ENCODE results near the gene B3GNT5. TPM values are rescaled to one million over a fixed set of nuclear protein-coding genes. Genes with fewer than 3 reads are reported as not detected.

The B3GNT5 gene
- total and polyA plus RNA-seq, 3 donors from 2014 or later, result 5.9 to 18.3 (median 6.3) TPM

DNA sequence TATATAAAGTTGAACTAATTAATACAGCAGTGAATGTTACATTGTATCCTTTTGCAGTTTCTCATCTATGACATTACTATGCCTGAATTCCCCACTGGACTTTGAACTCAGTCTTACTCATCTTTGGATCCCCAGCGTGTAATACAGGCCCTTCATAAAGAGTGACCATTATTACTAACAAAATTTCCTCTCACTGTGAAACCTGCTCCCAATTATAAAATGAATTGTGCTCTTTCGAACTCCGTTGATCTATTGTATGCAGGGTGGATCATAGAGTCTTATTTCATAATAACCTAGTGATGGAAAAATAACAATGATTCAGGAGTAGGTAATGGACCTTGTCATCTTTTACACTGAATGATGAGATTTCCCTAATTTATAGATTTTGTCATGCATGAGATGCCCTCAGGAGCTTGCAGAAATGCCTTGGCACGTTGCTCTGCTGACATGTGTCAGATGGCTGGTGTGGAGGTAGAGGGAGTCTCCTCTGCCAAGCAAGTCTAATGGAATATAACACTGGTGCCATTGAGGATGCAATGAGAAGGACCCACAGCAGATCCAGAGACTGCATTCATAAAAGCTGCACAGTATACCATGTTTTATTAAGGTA lies 25.5 kb downstream of the B3GNT5 start:
- Histone ChIP-seq H3K9me3 (no peaks in the 10 kb centered on the region), H3K27me3 (no peaks in the 10 kb centered on the region), H3K36me3 (ENCODE audit: low read depth, missing control alignments) (no peaks in the 10 kb centered on the region), H3K4me1 (peaks cover 9% of the 10 kb centered on the region), H3K4me3 (no peak overlapping the region), H3K27ac (no peak overlapping the region)
- TF ChIP-seq, protein P1, sequence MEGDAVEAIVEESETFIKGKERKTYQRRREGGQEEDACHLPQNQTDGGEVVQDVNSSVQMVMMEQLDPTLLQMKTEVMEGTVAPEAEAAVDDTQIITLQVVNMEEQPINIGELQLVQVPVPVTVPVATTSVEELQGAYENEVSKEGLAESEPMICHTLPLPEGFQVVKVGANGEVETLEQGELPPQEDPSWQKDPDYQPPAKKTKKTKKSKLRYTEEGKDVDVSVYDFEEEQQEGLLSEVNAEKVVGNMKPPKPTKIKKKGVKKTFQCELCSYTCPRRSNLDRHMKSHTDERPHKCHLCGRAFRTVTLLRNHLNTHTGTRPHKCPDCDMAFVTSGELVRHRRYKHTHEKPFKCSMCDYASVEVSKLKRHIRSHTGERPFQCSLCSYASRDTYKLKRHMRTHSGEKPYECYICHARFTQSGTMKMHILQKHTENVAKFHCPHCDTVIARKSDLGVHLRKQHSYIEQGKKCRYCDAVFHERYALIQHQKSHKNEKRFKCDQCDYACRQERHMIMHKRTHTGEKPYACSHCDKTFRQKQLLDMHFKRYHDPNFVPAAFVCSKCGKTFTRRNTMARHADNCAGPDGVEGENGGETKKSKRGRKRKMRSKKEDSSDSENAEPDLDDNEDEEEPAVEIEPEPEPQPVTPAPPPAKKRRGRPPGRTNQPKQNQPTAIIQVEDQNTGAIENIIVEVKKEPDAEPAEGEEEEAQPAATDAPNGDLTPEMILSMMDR (IDR thresholded peaks at IDR 0.05), result no peak
- no peak for TF ChIP-seq POLR2A (IDR thresholded peaks at IDR 0.05)
- WGBS, 2 donors, result 83 to 88% methylated on average over 4 of the region's 4 CpGs
- intact Hi-C loops (cut with DNase I; ENCODE audit: low total_unique reads), result no loop called here
- DNase-seq, result no peak

DNA sequence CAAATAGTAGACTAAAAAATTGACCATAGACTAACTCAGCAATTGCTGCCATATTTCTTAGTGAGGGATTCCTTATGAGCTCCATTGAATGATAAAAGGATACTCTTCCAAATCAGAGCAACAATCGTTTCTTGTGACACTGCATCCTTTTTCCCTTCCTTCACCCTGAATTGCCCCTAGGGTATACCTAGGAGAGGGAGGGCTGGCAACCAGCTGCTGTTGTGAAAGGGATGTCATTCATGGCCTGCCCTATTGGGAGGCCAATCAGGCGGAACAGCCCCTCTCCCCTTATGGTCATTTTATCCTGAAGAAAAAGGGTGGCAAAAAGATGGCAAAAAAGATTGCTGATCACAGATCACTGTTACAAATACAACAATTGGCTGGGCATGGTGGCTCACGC lies 26.3 kb downstream of the B3GNT5 start:
- Histone ChIP-seq H3K9me3 (no peaks in the 10 kb centered on the region), H3K36me3 (ENCODE audit: low read depth, missing control alignments) (no peaks in the 10 kb centered on the region), H3K27ac (no peak overlapping the region), H3K4me1 (peaks cover 9% of the 10 kb centered on the region), H3K4me3 (no peak overlapping the region), H3K27me3 (no peaks in the 10 kb centered on the region)
- TF ChIP-seq POLR2A (IDR thresholded peaks at IDR 0.05), result no peak
- TF ChIP-seq, protein P1 (IDR thresholded peaks at IDR 0.05), result no peak
- WGBS, 2 donors, result 87 to 92% methylated on average over 3 of the region's 3 CpGs
- intact Hi-C loops (cut with DNase I; ENCODE audit: low total_unique reads), result no loop called here
- no peak for DNase-seq

DNA sequence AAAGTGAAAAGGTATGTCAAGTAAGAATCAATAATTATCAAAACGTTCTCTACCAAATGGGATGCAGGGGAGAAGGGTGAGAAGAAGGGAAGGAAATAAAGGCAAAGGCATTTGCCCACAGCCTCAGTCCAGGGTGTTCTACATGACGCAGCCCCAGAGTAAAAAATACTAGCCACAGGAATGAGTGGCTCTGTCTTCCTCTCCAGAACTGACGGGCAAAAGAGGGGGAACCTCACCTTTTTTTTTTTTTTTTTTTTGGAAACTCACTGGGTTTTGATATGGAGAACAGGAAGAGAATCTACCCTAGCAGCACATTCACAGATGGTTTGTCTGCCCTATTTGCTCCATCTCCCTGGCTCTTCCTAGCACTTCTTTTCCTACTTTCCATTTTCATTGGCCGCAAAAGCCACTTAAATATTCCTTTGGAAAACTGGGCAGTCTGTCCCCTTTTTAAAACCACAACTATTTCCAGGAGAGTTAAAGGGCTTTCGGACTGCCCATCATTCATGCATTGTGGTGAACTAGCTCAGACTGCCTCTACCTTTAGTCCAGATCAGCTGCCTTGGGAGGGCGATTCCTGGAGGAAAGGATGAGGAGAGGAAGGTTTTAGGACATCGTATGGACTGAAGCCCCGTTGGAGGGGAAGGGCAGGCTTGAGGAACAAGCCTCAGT lies 28.2 kb downstream of the B3GNT5 start:
- Histone ChIP-seq H3K4me1 (no peaks in the 10 kb centered on the region), H3K4me3 (no peak overlapping the region), H3K9me3 (no peaks in the 10 kb centered on the region), H3K36me3 (ENCODE audit: low read depth, missing control alignments) (no peaks in the 10 kb centered on the region), H3K27ac (no peak overlapping the region), H3K27me3 (no peaks in the 10 kb centered on the region)
- 88 to 89% methylated on average over 8 of the region's 8 CpGs for WGBS, 2 donors
- no peak for DNase-seq
- TF ChIP-seq POLR2A (IDR thresholded peaks at IDR 0.05), result no peak
- TF ChIP-seq, protein P1 (IDR thresholded peaks at IDR 0.05), result no peak
- intact Hi-C loops (cut with DNase I; ENCODE audit: low total_unique reads), result no loop called here

DNA sequence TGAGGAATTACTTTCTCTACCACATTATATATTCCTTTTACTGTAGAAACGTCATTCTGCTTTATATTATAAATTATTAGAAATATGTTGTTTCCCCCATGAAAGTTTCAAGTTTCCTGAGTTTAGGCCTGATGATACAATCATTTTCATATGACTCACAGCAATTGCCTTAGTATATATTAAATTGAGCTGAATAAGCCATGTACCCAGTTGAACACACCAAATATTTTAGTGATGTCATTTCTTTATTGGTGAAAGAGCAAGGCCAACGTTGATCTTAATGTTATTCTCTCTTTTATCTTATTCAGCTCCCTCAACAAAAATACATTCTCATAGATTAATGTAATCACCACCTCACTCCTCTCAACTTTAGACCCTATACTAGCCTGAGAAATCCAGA lies 30.8 kb downstream of the B3GNT5 start:
- Histone ChIP-seq H3K27ac (no peak overlapping the region), H3K27me3 (no peaks in the 10 kb centered on the region), H3K36me3 (ENCODE audit: low read depth, missing control alignments) (no peaks in the 10 kb centered on the region), H3K4me1 (no peaks in the 10 kb centered on the region), H3K4me3 (no peak overlapping the region), H3K9me3 (no peaks in the 10 kb centered on the region)
- intact Hi-C loops (cut with DNase I; ENCODE audit: low total_unique reads), result no loop called here
- no peak for DNase-seq
- 65 to 85% methylated on average over 2 of the region's 2 CpGs for WGBS, 2 donors
- no peak for TF ChIP-seq POLR2A (IDR thresholded peaks at IDR 0.05)
- TF ChIP-seq, protein P1 (IDR thresholded peaks at IDR 0.05), result no peak

DNA sequence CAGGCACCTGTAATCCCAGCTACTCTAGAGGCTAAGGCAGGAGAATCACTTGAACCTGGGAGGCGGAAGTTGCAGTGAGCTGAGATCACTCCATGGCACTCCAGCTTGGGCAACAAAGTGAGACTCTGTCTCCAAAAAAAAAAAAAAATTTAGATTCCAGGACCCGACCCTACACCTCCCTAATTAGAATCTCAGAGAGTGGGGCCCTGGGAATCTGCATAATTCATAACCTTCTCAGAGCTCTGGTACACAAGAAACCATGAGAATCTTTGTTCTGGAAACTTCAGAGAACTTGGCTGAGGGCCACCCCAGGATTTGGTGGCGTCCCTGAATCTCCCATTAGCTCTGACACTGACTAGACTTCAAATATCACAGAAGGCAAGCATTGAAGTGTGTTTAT lies 31.5 kb downstream of the B3GNT5 start:
- TF ChIP-seq POLR2A (IDR thresholded peaks at IDR 0.05), result no peak
- TF ChIP-seq, protein P1 (IDR thresholded peaks at IDR 0.05), result no peak
- intact Hi-C loops (cut with DNase I; ENCODE audit: low total_unique reads), result no loop called here
- no peaks in the 10 kb centered on the region for H3K27me3 ChIP-seq
- no peaks in the 10 kb centered on the region for H3K36me3 ChIP-seq (ENCODE audit: low read depth, missing control alignments)
- no peak overlapping the region for H3K27ac ChIP-seq
- H3K9me3 ChIP-seq, result no peaks in the 10 kb centered on the region
- no peak overlapping the region for H3K4me3 ChIP-seq
- no peak for DNase-seq
- no peaks in the 10 kb centered on the region for H3K4me1 ChIP-seq
- 76 to 84% methylated on average over 3 of the region's 3 CpGs for WGBS, 2 donors

Measured in testis (tissue), 3 donors.